22Rv1 (cell line): ENCODE data around the gene CRADD.

ENCODE experiments used
- H3K27ac ChIP-seq: fragments of 450-650 bp; 2 replicates; pipeline ENCODE4 v1.5.1; 2017
- CTCF ChIP-seq: fragments of 450-650 bp; IDR thresholded peaks from 2 replicates; pipeline ENCODE4 v1.5.1; 2017; ENCODE audit warnings: mild to moderate bottlenecking
- ZFX ChIP-seq: fragments of 450-650 bp; IDR thresholded peaks from 2 replicates; pipeline ENCODE4 v1.6.1; 2017; ENCODE audit warnings: antibody characterized with exemption, borderline replicate concordance

The CRADD gene

GRCh38 chr12:93873561-93873960, 196.4 kb downstream of the CRADD start:
- no peak overlapping the region for H3K27ac ChIP-seq
- TF ChIP-seq ZFX (no peak), CTCF (no peak)

- TF ChIP-seq CTCF (no peak), ZFX (no peak)
- no peak overlapping the region for H3K27ac ChIP-seq
These were observed 198.0 kb downstream of the CRADD start for GRCh38 chr12:93875157-93875556.

GRCh38 chr12:93876360-93876759, 199.2 kb downstream of the CRADD start:
- TF ChIP-seq ZFX (no peak), CTCF (no peak)
- H3K27ac ChIP-seq, result no peak overlapping the region

- TF ChIP-seq ZFX (no peak), CTCF (no peak)
- no peak overlapping the region for H3K27ac ChIP-seq
These were observed 200.3 kb downstream of the CRADD start for GRCh38 chr12:93877446-93877845.

- H3K27ac ChIP-seq, result no peak overlapping the region
- no peak for TF ChIP-seq ZFX
- TF ChIP-seq CTCF, result no peak
These were observed 202.6 kb downstream of the CRADD start for GRCh38 chr12:93879476-93880421.

GRCh38 chr12:93880853-93881522, 203.8 kb downstream of the CRADD start:
- no peak for TF ChIP-seq CTCF
- TF ChIP-seq ZFX, result no peak
- H3K27ac ChIP-seq, result no peak overlapping the region

- TF ChIP-seq CTCF (no peak), ZFX (no peak)
- no peak overlapping the region for H3K27ac ChIP-seq
These were observed 205.6 kb downstream of the CRADD start for GRCh38 chr12:93882763-93883162.
